ENCODE results near the gene HDAC5.

Gene HDAC5

DNA sequence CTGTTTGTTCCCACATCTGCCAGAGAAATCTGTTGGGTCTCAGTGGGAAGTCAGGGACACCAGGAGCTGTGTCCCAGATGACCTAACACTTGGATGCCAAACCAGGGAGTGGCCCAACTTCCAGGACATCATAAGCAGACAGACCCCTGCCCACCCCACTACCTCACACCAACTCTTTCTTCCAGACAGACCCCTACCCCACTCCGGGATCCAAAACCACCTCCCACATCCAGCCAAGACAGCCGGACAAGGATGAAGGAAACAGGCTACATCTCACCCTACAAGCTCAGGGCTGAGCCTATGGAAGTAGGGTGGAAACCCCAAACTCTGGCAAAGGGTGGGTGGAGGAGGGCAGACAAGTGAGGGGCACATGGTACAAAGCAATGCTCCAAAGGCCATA is 3.6 kb downstream of the HDAC5 start:
- TF ChIP-seq, protein P1, sequence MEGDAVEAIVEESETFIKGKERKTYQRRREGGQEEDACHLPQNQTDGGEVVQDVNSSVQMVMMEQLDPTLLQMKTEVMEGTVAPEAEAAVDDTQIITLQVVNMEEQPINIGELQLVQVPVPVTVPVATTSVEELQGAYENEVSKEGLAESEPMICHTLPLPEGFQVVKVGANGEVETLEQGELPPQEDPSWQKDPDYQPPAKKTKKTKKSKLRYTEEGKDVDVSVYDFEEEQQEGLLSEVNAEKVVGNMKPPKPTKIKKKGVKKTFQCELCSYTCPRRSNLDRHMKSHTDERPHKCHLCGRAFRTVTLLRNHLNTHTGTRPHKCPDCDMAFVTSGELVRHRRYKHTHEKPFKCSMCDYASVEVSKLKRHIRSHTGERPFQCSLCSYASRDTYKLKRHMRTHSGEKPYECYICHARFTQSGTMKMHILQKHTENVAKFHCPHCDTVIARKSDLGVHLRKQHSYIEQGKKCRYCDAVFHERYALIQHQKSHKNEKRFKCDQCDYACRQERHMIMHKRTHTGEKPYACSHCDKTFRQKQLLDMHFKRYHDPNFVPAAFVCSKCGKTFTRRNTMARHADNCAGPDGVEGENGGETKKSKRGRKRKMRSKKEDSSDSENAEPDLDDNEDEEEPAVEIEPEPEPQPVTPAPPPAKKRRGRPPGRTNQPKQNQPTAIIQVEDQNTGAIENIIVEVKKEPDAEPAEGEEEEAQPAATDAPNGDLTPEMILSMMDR (IDR thresholded peaks at IDR 0.05; ENCODE audit: extremely low read depth, missing control alignments), result no peak
- no peak for DNase-seq (ENCODE audit: low spot score)

GRCh38 chr17:44119062-44119461 is 4.4 kb downstream of the HDAC5 start:
- no peak for DNase-seq (ENCODE audit: low spot score)
- TF ChIP-seq, protein P1 (IDR thresholded peaks at IDR 0.05; ENCODE audit: extremely low read depth, missing control alignments), result no peak

GRCh38 chr17:44118427-44119050 is 4.9 kb downstream of the HDAC5 start:
- TF ChIP-seq, protein P1 (IDR thresholded peaks at IDR 0.05; ENCODE audit: extremely low read depth, missing control alignments), result no peak
- DNase-seq (ENCODE audit: low spot score), result no peak

DNA sequence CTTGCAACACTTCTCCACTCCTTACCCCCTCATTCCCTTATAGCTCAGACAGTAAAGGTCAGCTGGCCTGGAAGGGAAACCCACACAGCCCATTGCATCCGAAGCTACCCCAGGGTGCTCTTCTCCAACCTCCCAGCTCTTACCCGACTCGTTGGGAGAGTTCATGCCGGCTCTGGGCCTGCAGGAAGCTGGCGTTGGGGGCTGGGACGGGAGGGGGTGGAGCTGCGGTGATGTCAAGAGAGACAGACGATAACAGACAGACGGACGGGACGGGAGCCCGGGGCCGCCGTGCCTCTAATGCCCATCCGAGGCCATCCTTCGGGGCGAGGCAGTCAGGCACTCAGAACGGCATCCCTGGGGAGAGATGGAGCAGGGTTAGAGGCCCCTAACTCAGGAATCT is 6.1 kb downstream of the HDAC5 start:
- TF ChIP-seq, protein P1 (IDR thresholded peaks at IDR 0.05; ENCODE audit: extremely low read depth, missing control alignments), result no peak
- DNase-seq (ENCODE audit: low spot score), result no peak

GRCh38 chr17:44115585-44116415 is 7.6 kb downstream of the HDAC5 start:
- TF ChIP-seq, protein P1 (IDR thresholded peaks at IDR 0.05; ENCODE audit: extremely low read depth, missing control alignments), result peak; percentile 61
- DNase-seq (ENCODE audit: low spot score), result no peak

GRCh38 chr17:44113868-44114840 is 9.3 kb downstream of the HDAC5 start:
- TF ChIP-seq, protein P1 (IDR thresholded peaks at IDR 0.05; ENCODE audit: extremely low read depth, missing control alignments), result no peak
- no peak for DNase-seq (ENCODE audit: low spot score)
